Activated naive CD4-positive, alpha-beta T cell treated with anti-CD3 and anti-CD28 coated beads, Interleukin-2, amount 10 ng/mL, durations not matched to agents 7 days and 5 days (primary cell): ENCODE measurements around the gene BCAR1.

Experiments
- CTCF ChIA-PET: fragments of 350-600 bp; sonication (Branson Sonifier 250); formaldehyde crosslinking; loops from one replicate; lab custom pipeline; 2021; ENCODE audit warnings: antibody characterized with exemption; lab: Charles Lee
- DNase-seq: peaks from one replicate; pipeline ENCODE4 v3.0.0-alpha.2; 2020
- H3K27ac Mint-ChIP-seq: one replicate; pipeline ENCODE4 v1.8.0; 2021; ENCODE audit warnings: mild to moderate bottlenecking, moderate library complexity, mixed read lengths
- H3K27me3 Mint-ChIP-seq: one replicate; pipeline ENCODE4 v1.8.0; 2021; ENCODE audit warnings: mild to moderate bottlenecking, mixed read lengths
- H3K36me3 Mint-ChIP-seq: one replicate; pipeline ENCODE4 v1.8.0; 2021; ENCODE audit warnings: mixed read lengths
- H3K4me1 Mint-ChIP-seq: one replicate; pipeline ENCODE4 v1.8.0; 2021; ENCODE audit warnings: mixed read lengths
- H3K4me3 Mint-ChIP-seq: one replicate; pipeline ENCODE4 v1.8.0; 2021; ENCODE audit warnings: mild to moderate bottlenecking, moderate library complexity, mixed read lengths
- H3K9me3 Mint-ChIP-seq: one replicate; pipeline ENCODE4 v1.8.0; 2021; ENCODE audit warnings: mixed read lengths

BCAR1 gene

GRCh38 chr16:75251280-75252048 lies at the start of gene BCAR1:
Gene BCAR1, minus strand, starts transcription at chr16:75251624. Its CDS starts 142 bp downstream, at chr16:75251482.
- peaks cover 10% of the 10 kb centered on the region for H3K4me1 Mint-ChIP-seq
- H3K4me3 Mint-ChIP-seq: no peak within 1 kb of the TSS
- CTCF ChIA-PET: no interaction called here
- no peak within 1 kb of the TSS for H3K27ac Mint-ChIP-seq
- H3K27me3 Mint-ChIP-seq: peaks cover 99% of the 10 kb centered on the region
- H3K36me3 Mint-ChIP-seq: no peaks in the 10 kb centered on the region
- DNase-seq: no peak
- H3K9me3 Mint-ChIP-seq: no peaks in the 10 kb centered on the region

GRCh38 chr16:75298267-75298666 lies 46.8 kb upstream of the BCAR1 start:
- Mint-ChIP-seq H3K27ac (no peak overlapping the region), H3K4me3 (no peak overlapping the region), H3K9me3 (no peaks in the 10 kb centered on the region), H3K36me3 (peaks cover 34% of the 10 kb centered on the region), H3K4me1 (no peaks in the 10 kb centered on the region), H3K27me3 (peaks cover 27% of the 10 kb centered on the region)
- DNase-seq: no peak
- CTCF ChIA-PET: no interaction called here

- no peaks in the 10 kb centered on the region for H3K4me1 Mint-ChIP-seq
- no peak overlapping the region for H3K27ac Mint-ChIP-seq
- H3K36me3 Mint-ChIP-seq: peaks cover 41% of the 10 kb centered on the region
- CTCF ChIA-PET: interaction anchor here (0.6 to 0.7 kb wide), 2 partner anchors 108 to 123 kb away, joined by 3 read pairs; no protein-coding TSS in a partner anchor
- no peak for DNase-seq
- no peak overlapping the region for H3K4me3 Mint-ChIP-seq
- peaks cover 37% of the 10 kb centered on the region for H3K27me3 Mint-ChIP-seq
- no peaks in the 10 kb centered on the region for H3K9me3 Mint-ChIP-seq
Measured at GRCh38 chr16:75296606-75297005, 45.2 kb upstream of the BCAR1 start.

GRCh38 chr16:75294773-75295459 lies 43.5 kb upstream of the BCAR1 start:
- Mint-ChIP-seq H3K27ac (no peak overlapping the region), H3K36me3 (peaks cover 38% of the 10 kb centered on the region), H3K27me3 (peaks cover 52% of the 10 kb centered on the region), H3K4me3 (no peak overlapping the region), H3K9me3 (no peaks in the 10 kb centered on the region), H3K4me1 (no peaks in the 10 kb centered on the region)
- DNase-seq: no peak
- CTCF ChIA-PET: no interaction called here

- Mint-ChIP-seq H3K4me1 (peaks cover 6% of the 10 kb centered on the region), H3K27me3 (peaks cover 60% of the 10 kb centered on the region), H3K27ac (no peak overlapping the region), H3K36me3 (peaks cover 34% of the 10 kb centered on the region), H3K9me3 (no peaks in the 10 kb centered on the region), H3K4me3 (no peak overlapping the region)
- DNase-seq: no peak
- CTCF ChIA-PET: no interaction called here
Measured at GRCh38 chr16:75293772-75294171, 42.3 kb upstream of the BCAR1 start.

GRCh38 chr16:75293173-75293572 lies 41.7 kb upstream of the BCAR1 start:
- H3K4me1 Mint-ChIP-seq: peaks cover 12% of the 10 kb centered on the region
- H3K4me3 Mint-ChIP-seq: no peak overlapping the region
- peaks cover 66% of the 10 kb centered on the region for H3K27me3 Mint-ChIP-seq
- no peak overlapping the region for H3K27ac Mint-ChIP-seq
- CTCF ChIA-PET: no interaction called here
- peaks cover 32% of the 10 kb centered on the region for H3K36me3 Mint-ChIP-seq
- no peaks in the 10 kb centered on the region for H3K9me3 Mint-ChIP-seq
- DNase-seq: no peak

GRCh38 chr16:75292691-75293090 lies 41.3 kb upstream of the BCAR1 start:
- Mint-ChIP-seq H3K36me3 (peaks cover 27% of the 10 kb centered on the region), H3K4me3 (no peak overlapping the region), H3K4me1 (peaks cover 17% of the 10 kb centered on the region), H3K27me3 (peaks cover 70% of the 10 kb centered on the region), H3K27ac (no peak overlapping the region), H3K9me3 (no peaks in the 10 kb centered on the region)
- CTCF ChIA-PET: no interaction called here
- no peak for DNase-seq

GRCh38 chr16:75289189-75289588 lies 37.8 kb upstream of the BCAR1 start:
- H3K4me3 Mint-ChIP-seq: no peak overlapping the region
- no peak overlapping the region for H3K27ac Mint-ChIP-seq
- H3K27me3 Mint-ChIP-seq: peaks cover 78% of the 10 kb centered on the region

GRCh38 chr16:75288596-75289120 lies 37.2 kb upstream of the BCAR1 start:
- peaks cover 17% of the 10 kb centered on the region for H3K36me3 Mint-ChIP-seq
- peaks cover 23% of the 10 kb centered on the region for H3K4me1 Mint-ChIP-seq
- CTCF ChIA-PET: interaction anchor here (1.2 kb wide), 1 partner anchor 55 kb away, joined by 4 read pairs; no protein-coding TSS in a partner anchor
- H3K27ac Mint-ChIP-seq: peak overlapping the region; percentile 74
- H3K9me3 Mint-ChIP-seq: no peaks in the 10 kb centered on the region
- peak; percentile 84 for DNase-seq
- peak overlapping the region; percentile 46 for H3K4me3 Mint-ChIP-seq
- peaks cover 83% of the 10 kb centered on the region for H3K27me3 Mint-ChIP-seq

More at GRCh38 chr16:75289189-75289588, 37.8 kb upstream of the BCAR1 start:
- CTCF ChIA-PET: interaction anchor here (1.2 kb wide), 1 partner anchor 55 kb away, joined by 4 read pairs; no protein-coding TSS in a partner anchor
- Mint-ChIP-seq H3K4me1 (peaks cover 23% of the 10 kb centered on the region), H3K36me3 (peaks cover 22% of the 10 kb centered on the region), H3K9me3 (no peaks in the 10 kb centered on the region)
- DNase-seq: no peak

- H3K27me3 Mint-ChIP-seq: peaks cover 82% of the 10 kb centered on the region
- peaks cover 17% of the 10 kb centered on the region for H3K36me3 Mint-ChIP-seq
- peak overlapping the region; percentile 46 for H3K4me3 Mint-ChIP-seq
- CTCF ChIA-PET: no interaction called here
- DNase-seq: no peak
- peak overlapping the region; percentile 74 for H3K27ac Mint-ChIP-seq
- H3K4me1 Mint-ChIP-seq: peaks cover 23% of the 10 kb centered on the region
- no peaks in the 10 kb centered on the region for H3K9me3 Mint-ChIP-seq
Measured at GRCh38 chr16:75288181-75288580, 36.8 kb upstream of the BCAR1 start.

GRCh38 chr16:75287708-75288107 lies 36.3 kb upstream of the BCAR1 start:
- Mint-ChIP-seq H3K27ac (no peak overlapping the region), H3K4me1 (peaks cover 23% of the 10 kb centered on the region), H3K4me3 (no peak overlapping the region), H3K27me3 (peaks cover 87% of the 10 kb centered on the region), H3K36me3 (peaks cover 14% of the 10 kb centered on the region), H3K9me3 (no peaks in the 10 kb centered on the region)
- CTCF ChIA-PET: no interaction called here
- DNase-seq: no peak

GRCh38 chr16:75286389-75286788 lies 35.0 kb upstream of the BCAR1 start:
- no peaks in the 10 kb centered on the region for H3K9me3 Mint-ChIP-seq
- peaks cover 23% of the 10 kb centered on the region for H3K4me1 Mint-ChIP-seq
- peaks cover 89% of the 10 kb centered on the region for H3K27me3 Mint-ChIP-seq
- H3K27ac Mint-ChIP-seq: no peak overlapping the region
- CTCF ChIA-PET: no interaction called here
- H3K36me3 Mint-ChIP-seq: peaks cover 4% of the 10 kb centered on the region
- no peak overlapping the region for H3K4me3 Mint-ChIP-seq
- DNase-seq: no peak

- Mint-ChIP-seq H3K27ac (no peak overlapping the region), H3K36me3 (no peaks in the 10 kb centered on the region), H3K9me3 (no peaks in the 10 kb centered on the region), H3K27me3 (peaks cover 87% of the 10 kb centered on the region), H3K4me3 (no peak overlapping the region), H3K4me1 (peaks cover 6% of the 10 kb centered on the region)
- DNase-seq: no peak
- CTCF ChIA-PET: interaction anchor here (0.7 to 1.0 kb wide), 2 partner anchors 49 to 59 kb away, joined by 4 to 6 read pairs; no protein-coding TSS in a partner anchor
Measured at GRCh38 chr16:75282466-75283281, 31.2 kb upstream of the BCAR1 start.

GRCh38 chr16:75281826-75282225 lies 30.4 kb upstream of the BCAR1 start:
- Mint-ChIP-seq H3K9me3 (no peaks in the 10 kb centered on the region), H3K36me3 (no peaks in the 10 kb centered on the region), H3K27me3 (peaks cover 87% of the 10 kb centered on the region), H3K27ac (no peak overlapping the region), H3K4me3 (no peak overlapping the region), H3K4me1 (no peaks in the 10 kb centered on the region)
- CTCF ChIA-PET: no interaction called here
- no peak for DNase-seq
